SHP77 (cell line): ENCODE results near the gene PI4K2A.

Experiments
- DNase-seq, 2 experiments: peaks; one replicate each; lab custom pipeline; 2025; lab: John Stamatoyannopoulos, UW

PI4K2A gene

GRCh38 chr10:97640174-97640867 is at the start of gene PI4K2A:
TSS of gene PI4K2A (plus strand) at chr10:97640671. CDS start at chr10:97640743, 72 bp downstream.
- peak; percentile 99 for DNase-seq

DNA sequence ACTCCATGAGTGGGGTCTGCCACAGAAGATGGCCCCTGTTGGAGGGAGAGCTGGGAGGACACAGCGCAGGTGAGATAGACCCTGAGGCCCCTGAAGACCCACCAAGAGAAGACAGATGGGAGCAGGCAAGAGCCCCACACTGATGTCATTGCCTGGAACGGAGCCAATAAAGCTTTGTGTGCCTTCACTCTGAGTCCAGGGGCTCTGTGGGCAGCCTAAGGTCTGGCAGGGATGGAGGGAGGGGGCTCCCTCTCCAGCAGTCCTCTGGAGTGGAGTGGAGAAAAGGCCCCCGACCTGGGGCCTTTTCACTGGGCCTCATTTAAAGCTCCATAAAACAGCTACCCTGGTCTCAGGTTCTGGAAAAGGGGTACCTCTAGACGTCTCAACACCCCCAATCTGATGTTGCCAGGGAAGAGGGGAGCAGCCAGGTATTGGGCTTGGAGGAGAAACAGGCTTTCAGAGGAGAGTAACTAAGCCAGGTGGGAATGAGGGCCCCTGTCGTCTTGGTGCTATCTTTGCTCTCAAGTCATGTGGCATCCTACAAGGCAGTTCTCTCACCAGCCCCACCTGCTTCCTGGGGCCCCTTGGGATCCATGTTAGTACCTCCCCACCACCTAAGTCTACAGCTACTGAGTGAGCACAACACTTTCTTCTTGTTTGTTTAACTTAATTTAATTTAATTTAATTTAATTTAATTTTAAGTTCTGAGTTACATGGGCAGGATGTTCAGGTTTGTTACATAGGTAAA is 49.5 kb upstream of the PI4K2A start:
- peak; percentile 2 for DNase-seq

GRCh38 chr10:97593421-97593820 is 47.0 kb upstream of the PI4K2A start:
- DNase-seq = no peak

DNA sequence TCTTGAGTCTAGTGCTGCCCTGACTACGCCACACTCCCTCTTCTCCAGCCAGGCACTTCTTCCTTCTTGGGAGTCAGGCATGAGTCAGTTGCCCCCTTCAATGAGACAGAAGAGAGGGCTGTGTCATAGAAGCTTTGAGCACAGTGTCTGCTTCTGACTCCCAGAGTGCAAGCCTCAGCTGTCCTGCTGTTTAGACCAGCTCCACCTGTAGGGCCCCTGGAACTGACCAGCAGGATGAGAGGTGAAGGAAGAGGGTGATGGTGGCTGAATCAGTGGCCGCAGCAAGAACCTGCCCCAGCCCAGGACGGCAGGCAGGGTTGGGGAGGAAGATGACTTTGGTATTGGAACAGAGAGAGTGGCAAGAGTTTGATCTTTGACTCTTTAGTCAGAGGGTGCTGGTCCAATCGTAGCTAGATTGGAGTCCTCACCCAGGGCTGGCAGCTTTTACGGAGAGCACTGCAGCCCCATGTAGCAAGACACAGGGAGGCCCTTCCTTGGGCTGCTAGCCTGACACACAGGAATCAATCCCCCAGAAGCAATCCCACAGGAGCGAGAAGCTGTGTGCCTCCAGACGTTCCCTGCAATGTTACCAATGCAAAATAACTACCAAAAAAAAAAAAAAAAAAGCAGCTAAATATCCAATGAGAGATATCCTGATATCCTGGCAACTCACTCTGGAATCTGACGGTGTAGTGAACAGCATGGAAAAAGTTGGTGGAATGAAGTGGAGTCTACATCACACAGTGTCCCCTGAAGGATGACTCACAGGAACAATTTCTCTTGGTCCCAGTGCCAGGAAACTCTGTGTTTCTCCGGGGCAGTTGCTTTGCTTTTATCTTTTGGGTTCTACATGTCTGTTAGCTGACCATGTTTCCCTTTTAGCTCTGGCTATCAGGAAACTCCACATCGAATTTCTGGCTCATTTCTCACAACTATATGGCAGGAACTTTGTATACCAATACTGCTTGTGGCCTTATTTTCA is 44.1 kb upstream of the PI4K2A start:
- DNase-seq = no peak

GRCh38 chr10:97597778-97598177 is 42.7 kb upstream of the PI4K2A start:
- no peak for DNase-seq

GRCh38 chr10:97598407-97599271 is 41.8 kb upstream of the PI4K2A start:
- DNase-seq = no peak

DNA sequence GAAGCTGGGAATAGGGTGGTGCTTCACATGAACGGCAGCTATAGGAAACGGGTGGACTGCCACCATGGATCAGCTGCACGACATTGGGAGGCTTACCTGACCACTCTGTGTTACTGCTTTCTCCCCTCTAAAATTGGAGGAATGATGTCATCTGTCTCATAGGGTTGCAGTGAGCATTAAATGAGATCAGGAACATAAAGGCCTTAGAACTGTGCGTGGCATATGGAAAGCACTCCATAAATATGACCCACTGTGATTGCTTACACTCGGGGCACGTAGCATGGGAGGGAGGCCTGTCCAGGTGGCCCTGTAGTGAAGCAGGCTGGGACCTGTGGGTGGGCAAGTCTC is 41.2 kb upstream of the PI4K2A start:
- no peak for DNase-seq

DNA sequence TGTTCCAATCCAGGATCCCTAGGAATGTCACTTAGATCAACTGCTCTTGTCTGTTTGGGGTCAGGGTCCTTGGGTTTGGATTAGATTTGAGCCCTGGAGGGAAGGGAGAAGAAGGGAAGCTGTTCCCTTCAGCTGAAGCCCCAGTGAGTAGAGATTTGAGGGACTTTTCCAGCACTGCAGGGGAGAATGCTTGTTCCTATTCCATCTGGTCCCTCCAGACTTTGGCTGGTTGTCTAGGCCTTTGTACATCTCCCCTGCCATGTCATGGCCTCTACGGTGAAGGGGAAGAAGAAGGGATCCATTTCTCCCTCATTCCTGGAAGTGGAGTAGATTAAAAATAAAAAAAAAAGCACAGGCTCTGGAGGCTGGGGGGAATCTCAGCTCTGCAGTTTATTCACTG is 39.9 kb upstream of the PI4K2A start:
- no peak for DNase-seq

DNA sequence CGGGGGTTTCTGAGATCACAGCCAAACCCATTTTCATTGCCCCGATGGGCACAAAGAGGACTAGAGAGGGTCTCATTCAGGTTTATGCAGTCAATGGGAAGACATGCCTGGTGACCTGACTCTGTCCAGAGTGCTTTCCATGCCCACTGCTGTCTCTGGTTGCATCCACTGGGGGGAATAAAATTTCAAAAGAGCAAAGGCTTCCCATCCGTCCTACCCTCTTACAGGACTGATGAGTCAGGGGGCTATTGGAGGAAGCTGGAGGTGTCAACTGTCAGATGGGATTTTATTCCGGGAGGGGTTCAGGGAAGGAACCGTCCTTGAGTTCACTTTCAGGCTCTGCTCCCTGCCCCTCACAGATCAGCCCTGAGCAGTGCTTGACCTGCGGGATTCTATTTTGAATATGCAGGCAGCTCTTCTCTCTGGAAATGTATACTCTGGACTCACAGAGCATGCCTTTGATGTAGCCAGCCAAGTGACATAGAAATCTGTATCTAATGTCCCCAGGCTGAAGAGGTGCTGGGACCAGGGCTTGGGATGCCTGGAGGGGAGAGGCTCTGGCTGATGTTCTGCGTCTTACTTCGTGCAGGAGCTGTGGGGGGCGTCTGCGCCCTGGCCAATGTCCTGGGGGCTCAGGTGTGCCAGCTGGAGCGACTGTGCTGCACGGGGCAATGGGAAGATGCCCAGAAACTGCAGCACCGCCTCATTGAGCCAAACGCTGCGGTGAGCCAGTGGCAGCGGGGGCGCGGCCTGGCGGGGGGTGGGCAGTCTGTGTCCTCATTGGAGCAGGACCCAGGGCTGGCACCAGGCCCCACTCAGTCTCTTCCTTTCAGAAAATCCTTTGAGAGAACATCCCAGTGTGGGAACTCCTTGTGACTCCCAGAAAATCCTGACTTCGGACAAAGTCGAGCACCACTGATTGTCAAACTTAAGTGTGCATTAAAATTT is 38.9 kb upstream of the PI4K2A start:
- DNase-seq = no peak

GRCh38 chr10:97607095-97607636 is 33.3 kb upstream of the PI4K2A start:
- DNase-seq = no peak

DNA sequence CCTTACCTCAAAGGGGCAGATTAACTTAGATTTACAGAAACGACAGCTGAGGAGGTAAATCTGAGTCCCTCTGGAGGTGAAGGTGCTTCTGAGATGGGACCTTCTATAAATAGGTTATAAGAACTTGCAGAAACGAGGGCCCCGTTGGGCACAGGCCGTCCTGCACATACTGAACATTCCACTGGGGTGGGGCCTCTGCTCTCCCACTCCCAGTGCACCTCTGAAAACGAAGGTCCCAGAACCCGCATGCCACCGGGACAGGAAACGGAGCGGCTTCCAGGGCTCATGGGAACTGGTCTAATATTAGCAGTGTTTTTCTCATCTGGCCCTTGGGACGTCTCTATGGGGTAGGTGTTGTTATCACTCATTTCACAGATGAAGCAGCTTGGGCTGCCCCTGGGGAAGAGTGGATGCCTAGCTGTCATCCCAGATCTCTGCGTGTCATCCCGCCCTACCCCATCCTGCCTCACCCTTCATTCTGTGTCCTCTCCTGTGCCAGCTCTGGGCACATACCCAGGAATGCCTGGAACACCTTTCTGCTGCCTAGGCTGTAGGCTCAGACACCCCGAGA is 31.4 kb upstream of the PI4K2A start:
- no peak for DNase-seq

DNA sequence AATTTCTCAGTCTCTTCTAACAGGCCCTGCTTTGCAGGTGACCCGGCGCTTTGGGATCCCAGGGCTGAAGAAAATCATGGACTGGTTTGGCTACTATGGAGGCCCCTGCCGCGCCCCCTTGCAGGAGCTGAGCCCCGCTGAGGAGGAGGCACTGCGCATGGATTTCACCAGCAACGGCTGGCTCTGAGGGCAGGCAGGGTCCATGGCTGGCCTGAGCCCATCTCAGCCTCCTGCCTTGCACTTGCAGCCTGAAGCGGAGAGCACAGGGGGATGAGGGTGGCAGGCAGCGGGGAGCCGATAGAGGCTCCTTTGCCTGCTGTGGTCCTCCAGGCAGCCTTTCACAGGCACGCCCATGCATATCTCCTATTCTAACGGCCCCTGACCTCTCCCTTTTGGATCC is 29.0 kb upstream of the PI4K2A start:
- no peak for DNase-seq

DNA sequence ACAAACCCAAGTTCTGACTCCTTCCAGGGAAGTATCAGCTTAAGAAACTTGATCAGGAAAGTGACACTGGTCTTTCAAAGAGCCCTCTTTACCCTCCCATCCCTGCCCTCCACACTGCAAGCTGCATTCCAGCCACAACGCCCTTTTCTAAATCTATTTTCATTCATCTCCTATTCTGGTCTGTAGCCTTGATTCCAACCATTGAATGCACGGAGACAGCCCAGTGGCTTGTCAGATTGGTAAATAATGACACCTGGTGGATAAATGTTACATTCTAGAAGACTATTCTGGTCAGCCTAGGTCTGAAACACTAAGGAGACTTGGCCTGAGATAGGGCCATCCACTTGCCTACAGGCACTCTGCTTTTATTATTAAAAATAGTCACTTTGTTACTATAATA is 28.1 kb upstream of the PI4K2A start:
- peak; percentile 24 to 30 for DNase-seq

DNA sequence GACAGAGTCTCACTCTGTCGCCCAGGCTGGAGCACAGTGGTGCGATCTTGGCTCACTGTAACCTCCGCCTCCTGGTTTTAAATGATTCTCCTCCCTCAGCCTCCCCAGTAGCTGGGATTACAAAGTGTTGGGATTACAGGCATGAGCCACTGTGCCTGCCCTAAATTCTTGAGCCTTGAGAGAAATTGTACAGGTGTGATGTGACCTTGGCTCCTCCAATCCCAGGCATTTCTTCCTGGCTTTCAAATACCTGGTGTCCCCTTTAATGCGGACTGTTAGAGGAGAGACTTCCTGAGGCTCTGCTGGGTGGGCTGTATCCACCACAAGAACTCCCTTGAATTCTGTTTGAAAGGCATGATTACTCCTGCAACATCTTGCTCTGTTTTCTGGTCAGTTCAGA is 22.2 kb upstream of the PI4K2A start:
- DNase-seq = no peak

GRCh38 chr10:97618733-97619132 is 21.7 kb upstream of the PI4K2A start:
- DNase-seq = no peak

DNA sequence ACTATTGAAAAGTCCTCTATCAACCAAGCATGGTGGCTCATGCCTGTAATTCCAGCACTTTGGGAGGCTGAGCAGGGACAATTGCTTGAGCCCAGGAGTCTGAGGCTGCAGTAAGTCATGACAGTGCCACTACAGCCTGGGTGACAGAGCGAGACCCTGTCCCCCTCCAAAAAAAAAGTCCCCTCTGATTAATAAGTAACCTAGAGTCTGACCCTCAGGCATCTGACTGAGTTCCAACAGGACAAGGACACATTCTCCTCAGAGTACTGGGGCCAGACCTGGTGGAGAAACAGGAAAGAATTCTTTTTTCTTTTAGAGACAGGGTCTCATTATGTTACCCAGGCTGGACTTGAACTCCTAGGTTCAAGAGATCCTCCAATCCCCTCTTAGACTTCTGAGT is 17.2 kb upstream of the PI4K2A start:
- no peak for DNase-seq

DNA sequence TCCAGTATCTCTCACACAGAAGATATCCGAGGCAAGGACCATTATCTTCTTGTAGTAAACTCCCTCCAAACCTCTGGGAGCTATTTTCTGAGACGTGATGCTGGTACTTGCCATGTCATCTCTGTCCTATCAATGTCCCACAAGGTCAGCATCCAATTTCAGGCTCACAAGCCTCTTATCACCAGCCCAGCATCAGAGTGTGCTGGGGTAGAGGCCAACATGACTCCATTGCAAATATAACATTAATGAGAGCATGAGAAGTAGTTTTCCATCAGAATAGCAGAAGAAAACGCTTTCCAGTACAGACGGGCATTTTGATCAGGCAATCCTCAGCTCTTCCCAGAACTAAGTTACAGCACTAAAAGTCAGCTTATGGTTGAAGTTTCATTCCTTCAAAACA is 12.7 kb upstream of the PI4K2A start:
- no peak for DNase-seq

DNA sequence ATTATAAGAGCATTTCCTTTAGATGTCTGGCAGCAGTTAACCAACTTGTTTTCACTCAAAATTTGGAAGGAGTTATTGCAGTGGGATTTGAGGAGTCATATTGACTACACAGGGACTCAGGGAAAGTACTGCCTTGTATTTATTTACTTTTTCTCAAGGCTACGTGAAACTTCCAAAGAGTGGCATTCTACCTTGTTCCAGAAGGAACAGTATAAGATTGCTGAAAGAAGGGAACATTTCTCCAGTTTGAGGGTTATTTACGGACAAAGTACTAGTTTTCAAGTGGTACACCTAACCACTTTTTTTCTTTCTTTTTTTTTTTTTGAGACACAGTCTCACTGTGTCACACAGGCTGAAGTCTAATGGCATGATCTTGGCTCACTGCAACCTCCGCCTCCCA is 12.2 kb upstream of the PI4K2A start:
- DNase-seq = no peak

- no peak for DNase-seq
These were observed 11.2 kb upstream of the PI4K2A start for GRCh38 chr10:97629289-97629688.

- no peak for DNase-seq
These were observed 9.4 kb upstream of the PI4K2A start for GRCh38 chr10:97631098-97631497.
